Stimulated activated CD8-positive, alpha-beta memory T cell treated with anti-CD3 and anti-CD28 coated beads, Interleukin-7, amount 100 ng/mL, for 4 hours (primary cell): ENCODE results near the gene RRAS.

Source experiments
- DNase-seq, 2 donors: peaks; one replicate each; pipeline ENCODE4 v3.0.0-alpha.2; 2020; ENCODE audit warnings: low read depth in 2 of 2

The RRAS gene

GRCh38 chr19:49677231-49677900 is 37.4 kb upstream of the RRAS start, which contains the start of gene PRMT1:
TSS of gene PRMT1 (plus strand) at chr19:49677271. CDS start at chr19:49677281, 10 bp downstream.
- peak; percentile 23 to 46 for DNase-seq

- peak; percentile 95 to 99 for DNase-seq
Measured at GRCh38 chr19:49676784-49677230, 36.9 kb upstream of the RRAS start.

GRCh38 chr19:49676136-49676783 is 36.3 kb upstream of the RRAS start:
- peak in 1 of 2 donors; percentile 36 for DNase-seq

- peak; percentile 60 to 62 for DNase-seq
Measured at GRCh38 chr19:49672131-49672919, 32.4 kb upstream of the RRAS start.

- no peak for DNase-seq
Measured at GRCh38 chr19:49669516-49669915, 29.6 kb upstream of the RRAS start.

- DNase-seq: no peak
Measured at GRCh38 chr19:49667473-49667872, 27.5 kb upstream of the RRAS start.

GRCh38 chr19:49666120-49666444 is 26.1 kb upstream of the RRAS start:
- no peak for DNase-seq

- peak; percentile 97 for DNase-seq
Measured at GRCh38 chr19:49665351-49666119, 25.6 kb upstream of the RRAS start, which contains the start of the genes BCL2L12 and IRF3. TSS of gene BCL2L12 (plus strand) at chr19:49665933. CDS start at chr19:49666693, 760 bp downstream. TSS of gene IRF3 (minus strand) at chr19:49665857. CDS start at chr19:49664838, 1,019 bp downstream.

GRCh38 chr19:49665036-49665350 is 25.1 kb upstream of the RRAS start:
- no peak for DNase-seq

GRCh38 chr19:49664171-49665035 is 24.5 kb upstream of the RRAS start:
- DNase-seq: peak; percentile 81 to 83

GRCh38 chr19:49663224-49663623 is 23.3 kb upstream of the RRAS start:
- no peak for DNase-seq

GRCh38 chr19:49662011-49662410 is 22.1 kb upstream of the RRAS start:
- DNase-seq: no peak

GRCh38 chr19:49660338-49660961 is 20.5 kb upstream of the RRAS start:
- DNase-seq: no peak

GRCh38 chr19:49658566-49659442 is 18.9 kb upstream of the RRAS start:
- DNase-seq: no peak

- DNase-seq: no peak
Measured at GRCh38 chr19:49658139-49658517, 18.2 kb upstream of the RRAS start.

GRCh38 chr19:49657493-49658138 is 17.7 kb upstream of the RRAS start:
- DNase-seq: no peak

GRCh38 chr19:49656456-49657109 is 16.6 kb upstream of the RRAS start:
- DNase-seq: no peak
